HG02610 (cell line): ENCODE data around the gene PUM1.
"Not testable (repeated sequence)": the region's sequence is repeated elsewhere in the genome, so short reads cannot be mapped to it uniquely, and the experiment has no call there.

Experiments
- ATAC-seq: cut with Tn5 transposase; IDR thresholded peaks from one replicate; pipeline ENCODE4 v1.9.1; 2021; ENCODE audit warnings: mild to moderate bottlenecking, moderate library complexity; ENCODE audit not compliant: unreplicated experiment

Gene PUM1

DNA sequence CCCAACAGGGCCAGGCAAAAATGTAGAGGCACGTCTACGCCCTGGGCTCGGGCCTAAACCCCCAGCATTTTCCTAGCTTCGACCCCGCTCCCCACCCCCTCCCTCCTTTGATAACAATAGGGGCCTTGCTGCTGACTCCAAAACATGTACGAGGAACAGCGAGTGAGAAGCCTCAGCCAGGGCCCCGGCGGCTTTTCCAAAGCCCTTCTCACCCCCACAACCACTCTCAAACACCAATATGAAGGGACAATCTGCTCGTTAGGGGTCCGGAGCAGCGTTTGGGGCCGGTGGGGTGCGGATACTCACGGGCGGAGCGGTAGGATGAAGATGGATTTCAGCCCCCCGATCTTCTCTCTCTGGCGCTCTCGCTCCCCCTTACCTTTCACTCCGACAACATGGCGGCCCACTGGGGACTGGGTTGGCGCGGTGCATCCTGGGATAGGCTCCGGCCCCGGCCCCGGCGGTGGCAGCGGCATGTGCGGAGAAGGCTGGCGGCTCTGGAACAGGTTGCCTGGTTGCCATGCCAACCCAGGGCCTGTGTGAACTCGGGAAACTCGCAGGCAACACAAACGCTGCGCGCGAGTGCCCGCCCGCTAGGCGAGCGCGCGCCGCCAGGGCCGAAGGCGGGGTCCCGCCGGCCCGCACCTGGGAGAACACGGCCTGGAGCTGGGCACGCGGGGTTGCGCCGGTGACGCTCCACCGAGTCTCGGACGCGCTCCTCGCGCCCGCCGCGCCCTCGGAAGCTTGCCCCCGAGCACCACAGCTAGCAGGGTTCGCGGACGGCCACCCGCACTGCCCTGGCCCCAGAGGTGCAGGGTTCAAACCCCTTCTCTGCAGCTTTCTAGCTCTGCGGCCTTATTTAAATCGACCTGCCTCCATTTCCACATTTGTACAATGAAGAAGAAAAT lies at the start of gene PUM1:
PUM1 (minus strand) TSS at position 408 of the 908 bp plus-strand sequence. CDS start 6,151 bp downstream, outside the sequence.
- ATAC-seq: peak; percentile 87

DNA sequence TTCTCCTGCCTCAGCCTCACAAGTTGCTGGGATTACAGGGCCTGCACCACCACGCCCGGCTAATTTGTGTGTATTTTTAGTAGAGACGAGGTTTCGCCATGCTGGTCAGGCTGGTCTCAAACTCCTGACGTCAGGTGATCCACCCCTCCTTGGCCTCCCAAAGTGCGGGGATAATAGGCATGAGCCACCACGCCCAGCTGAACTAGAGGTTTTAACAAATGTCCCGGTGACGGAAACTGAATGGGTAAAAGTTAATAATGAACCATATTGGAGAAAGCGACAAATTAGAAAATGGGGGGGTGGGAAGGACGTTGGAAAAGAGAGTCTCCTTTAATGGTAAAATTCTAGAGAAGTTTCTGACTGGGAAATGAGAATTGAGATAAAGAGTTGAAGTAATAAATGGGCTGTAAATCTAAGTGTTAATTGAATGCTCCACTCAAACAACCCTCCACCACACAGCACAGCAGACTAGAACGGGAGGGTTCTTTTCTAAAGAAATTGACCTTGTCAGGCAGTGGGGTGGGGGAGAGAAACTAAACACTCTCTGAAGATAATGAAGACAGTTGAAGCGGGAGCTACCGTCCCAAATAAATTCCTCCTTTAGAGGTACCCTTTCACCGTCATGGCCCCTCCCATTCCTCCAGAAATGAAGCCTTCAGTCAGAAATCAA lies 46.9 kb upstream of the PUM1 start:
- ATAC-seq: no peak

GRCh38 chr1:31111290-31111951 lies 45.9 kb upstream of the PUM1 start:
- ATAC-seq: no peak

- no peak for ATAC-seq
Measured at GRCh38 chr1:31110846-31111245, 45.3 kb upstream of the PUM1 start.

- no peak for ATAC-seq
Measured at GRCh38 chr1:31108861-31109260, 43.3 kb upstream of the PUM1 start.

GRCh38 chr1:31105646-31106045 lies 40.1 kb upstream of the PUM1 start:
- ATAC-seq: no peak

DNA sequence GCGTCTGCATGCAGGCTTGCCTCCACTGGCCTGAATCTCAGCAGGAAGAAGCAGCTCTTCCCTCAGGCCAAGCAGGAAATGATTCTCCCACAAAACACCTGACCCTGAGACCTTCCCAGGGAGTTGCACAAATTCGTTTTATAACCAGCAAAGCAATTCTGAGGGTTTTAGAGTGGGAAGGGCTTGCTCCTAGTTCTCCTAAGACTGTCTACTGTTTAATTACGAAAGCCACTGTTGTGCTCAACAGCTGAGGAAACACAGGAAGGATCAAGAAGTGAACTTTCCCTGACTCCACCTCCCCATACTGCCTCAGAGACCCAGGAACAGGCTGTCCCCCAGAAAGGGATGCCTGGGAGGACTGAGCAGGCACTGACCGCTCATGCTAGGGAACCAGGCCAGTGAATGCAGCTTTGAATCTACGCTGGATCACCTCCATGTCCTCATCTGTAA lies 37.0 kb upstream of the PUM1 start:
- ATAC-seq: no peak

GRCh38 chr1:31101147-31101502 lies 35.6 kb upstream of the PUM1 start:
- no peak for ATAC-seq

- ATAC-seq: no peak
Measured at GRCh38 chr1:31099293-31100032, 33.9 kb upstream of the PUM1 start.

DNA sequence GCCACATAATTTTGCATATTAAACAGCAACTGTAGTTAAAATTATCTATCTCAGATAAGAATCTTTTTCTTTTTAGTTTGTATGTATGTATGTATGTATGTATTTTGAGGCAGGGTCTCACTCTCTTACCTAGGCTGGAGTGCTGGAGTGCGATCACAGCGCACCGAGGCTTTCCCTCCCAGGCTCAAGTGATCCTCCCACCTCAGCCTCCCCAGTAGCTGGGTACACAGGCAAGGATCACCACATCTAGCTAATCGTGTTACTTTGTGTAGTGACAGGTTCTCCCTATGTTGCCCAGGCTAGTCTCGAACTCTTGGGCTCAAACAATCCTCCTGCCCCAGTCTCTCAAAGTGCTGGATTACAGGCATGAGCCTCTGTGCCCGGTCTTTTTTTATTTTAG lies 30.5 kb upstream of the PUM1 start:
- no peak for ATAC-seq

- no peak for ATAC-seq
Measured at GRCh38 chr1:31095298-31095981, 29.9 kb upstream of the PUM1 start.

DNA sequence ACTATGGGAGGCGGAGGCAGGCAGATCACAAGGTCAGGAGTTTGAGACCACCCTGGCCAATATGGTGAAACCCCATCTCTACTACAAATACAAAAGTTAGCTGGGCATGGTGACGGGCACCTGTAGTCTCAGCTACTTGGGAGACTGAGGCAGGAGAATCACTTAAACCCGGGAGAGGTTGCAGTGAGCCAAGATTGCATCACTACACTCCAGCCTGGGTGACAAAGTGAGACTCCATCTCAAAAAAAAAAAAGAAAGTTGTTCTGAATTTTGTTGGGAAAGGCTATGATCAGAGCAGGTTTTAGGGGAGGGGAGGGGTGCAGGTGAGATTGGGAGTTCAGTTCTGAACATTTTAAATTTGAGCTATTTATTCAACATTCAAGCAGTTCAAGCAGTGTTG lies 22.6 kb upstream of the PUM1 start:
- not testable (repeated sequence) for ATAC-seq

GRCh38 chr1:31084782-31085569 lies 19.5 kb upstream of the PUM1 start:
- no peak for ATAC-seq

DNA sequence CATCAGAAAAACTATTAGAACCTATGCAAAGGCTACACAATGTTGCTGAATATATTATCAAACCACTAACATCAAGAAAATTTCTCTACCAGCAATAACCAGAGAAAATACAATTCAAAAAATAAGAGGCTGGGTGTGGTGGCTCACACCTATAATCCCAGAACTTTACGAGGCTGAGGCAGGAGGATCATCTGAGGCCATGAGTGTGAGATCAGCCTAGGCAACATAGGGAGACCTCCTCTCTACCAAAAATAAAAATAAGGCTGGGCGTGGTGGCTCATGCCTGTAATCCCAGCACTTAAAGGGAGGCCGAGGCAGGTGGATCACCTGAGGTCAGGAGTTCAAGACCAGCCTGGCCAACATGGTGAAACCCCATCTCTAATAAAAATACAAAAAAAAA lies 16.9 kb upstream of the PUM1 start:
- no peak for ATAC-seq

- ATAC-seq: no peak
Measured at GRCh38 chr1:31073044-31073443, 7.5 kb upstream of the PUM1 start.

GRCh38 chr1:31072304-31072746 lies 6.8 kb upstream of the PUM1 start:
- ATAC-seq: no peak

DNA sequence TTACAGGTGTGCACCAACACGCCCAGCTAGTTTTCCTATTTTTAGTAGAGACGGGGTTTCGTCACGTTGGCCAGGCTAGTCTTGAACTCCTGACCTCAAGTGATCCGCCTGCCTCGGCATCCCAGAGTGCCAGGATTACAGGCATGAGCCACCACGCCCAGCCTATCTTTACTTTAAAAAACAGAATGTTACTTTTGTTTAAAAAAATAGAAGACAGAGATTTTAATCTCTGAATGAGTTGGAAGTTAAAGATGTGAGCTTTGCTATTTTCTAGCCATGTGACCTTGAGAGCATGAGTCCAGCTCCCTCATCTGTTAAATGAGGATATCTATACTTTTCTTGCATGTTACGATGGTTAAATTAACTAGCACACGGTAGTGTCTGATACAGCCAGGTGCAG lies 3.9 kb upstream of the PUM1 start:
- no peak for ATAC-seq

GRCh38 chr1:31064718-31065309 lies 703 bp downstream of the PUM1 start:
- no peak for ATAC-seq

DNA sequence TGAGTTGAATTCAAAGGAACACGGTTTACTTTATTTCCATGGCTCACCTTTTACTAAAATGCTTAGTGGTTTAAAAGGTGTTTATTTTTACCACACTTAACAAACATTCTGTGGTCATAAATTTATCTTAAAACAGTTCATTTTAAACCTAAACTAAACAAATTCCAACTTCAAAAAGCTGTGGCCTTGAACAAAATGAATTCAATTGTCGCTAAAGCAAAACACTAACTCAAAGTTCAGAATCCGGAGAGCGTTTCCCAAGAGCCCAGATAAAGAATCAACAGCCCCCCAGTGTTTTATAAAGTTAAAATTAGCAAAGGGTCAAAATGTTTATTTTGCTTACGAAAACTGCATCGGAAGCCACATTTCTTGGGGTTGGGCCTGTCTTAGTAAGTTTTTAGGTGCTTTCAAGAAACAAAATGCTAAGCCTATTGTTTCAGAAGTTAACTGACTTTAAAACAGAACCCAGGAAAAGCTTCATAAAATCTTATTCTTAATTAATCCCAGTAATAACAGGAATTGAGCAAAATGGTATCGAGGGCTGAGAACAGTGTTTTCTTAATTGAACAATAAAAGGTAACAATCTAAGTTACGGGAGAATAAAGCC lies 1.3 kb downstream of the PUM1 start:
- ATAC-seq: no peak
